ENCODE data around the gene EPB41L4A.
"Not testable (repeated sequence)": the region's sequence is repeated elsewhere in the genome, so short reads cannot be mapped to it uniquely, and the experiment has no call there.

EPB41L4A gene

GRCh38 chr5:112253478-112254250, 165.4 kb downstream of the EPB41L4A start:
- DNase-seq (ENCODE audit: low read depth in 2 of 2), result no peak

- DNase-seq (ENCODE audit: low read depth in 2 of 2), result no peak
These were observed 168.5 kb downstream of the EPB41L4A start for GRCh38 chr5:112250551-112250950.

GRCh38 chr5:112248623-112249022, 170.5 kb downstream of the EPB41L4A start:
- no peak for DNase-seq (ENCODE audit: low read depth in 2 of 2)

GRCh38 chr5:112247960-112248359, 171.1 kb downstream of the EPB41L4A start:
- DNase-seq (ENCODE audit: low read depth in 2 of 2), result no peak

GRCh38 chr5:112245656-112246055, 173.4 kb downstream of the EPB41L4A start:
- no peak for DNase-seq (ENCODE audit: low read depth in 2 of 2)

- no peak for DNase-seq (ENCODE audit: low read depth in 2 of 2)
These were observed 179.1 kb downstream of the EPB41L4A start for GRCh38 chr5:112239996-112240395.

GRCh38 chr5:112238473-112238872, 180.6 kb downstream of the EPB41L4A start:
- no peak for DNase-seq (ENCODE audit: low read depth in 2 of 2)

- no peak for DNase-seq (ENCODE audit: low read depth in 2 of 2)
These were observed 181.6 kb downstream of the EPB41L4A start for GRCh38 chr5:112237456-112237855.

GRCh38 chr5:112234000-112234399, 185.1 kb downstream of the EPB41L4A start:
- no peak for DNase-seq (ENCODE audit: low read depth in 2 of 2)

GRCh38 chr5:112232667-112233066, 186.4 kb downstream of the EPB41L4A start:
- no peak for DNase-seq (ENCODE audit: low read depth in 2 of 2)

GRCh38 chr5:112230606-112231005, 188.5 kb downstream of the EPB41L4A start:
- DNase-seq (ENCODE audit: low read depth in 2 of 2), result no peak

GRCh38 chr5:112228667-112229066, 190.4 kb downstream of the EPB41L4A start:
- DNase-seq (ENCODE audit: low read depth in 2 of 2), result no peak

GRCh38 chr5:112227911-112228631, 191.0 kb downstream of the EPB41L4A start:
- no peak for DNase-seq (ENCODE audit: low read depth in 2 of 2)

GRCh38 chr5:112226215-112226614, 192.9 kb downstream of the EPB41L4A start:
- DNase-seq (ENCODE audit: low read depth in 2 of 2), result no peak

GRCh38 chr5:112222997-112223396, 196.1 kb downstream of the EPB41L4A start:
- not testable (repeated sequence) for DNase-seq (ENCODE audit: low read depth in 2 of 2)

GRCh38 chr5:112221128-112221527, 197.9 kb downstream of the EPB41L4A start:
- no peak for DNase-seq (ENCODE audit: low read depth in 2 of 2)

GRCh38 chr5:112219000-112219399, 200.1 kb downstream of the EPB41L4A start:
- DNase-seq (ENCODE audit: low read depth in 2 of 2), result no peak

GRCh38 chr5:112217843-112218579, 201.1 kb downstream of the EPB41L4A start:
- DNase-seq (ENCODE audit: low read depth in 2 of 2), result no peak

GRCh38 chr5:112216140-112216539, 202.9 kb downstream of the EPB41L4A start:
- no peak for DNase-seq (ENCODE audit: low read depth in 2 of 2)

GRCh38 chr5:112210430-112211005, 208.6 kb downstream of the EPB41L4A start:
- no peak for DNase-seq (ENCODE audit: low read depth in 2 of 2)

GRCh38 chr5:112208699-112209615, 210.1 kb downstream of the EPB41L4A start:
- DNase-seq (ENCODE audit: low read depth in 2 of 2), result no peak
